Body of pancreas (tissue), 4 donors: Measurements from ENCODE around the gene NOTCH4. TPM values are rescaled to one million over a fixed set of nuclear protein-coding genes. Genes with fewer than 3 reads are reported as not detected.

ENCODE experiments used
- ATAC-seq: fragments of 150-250 bp; one replicate; pipeline ENCODE4 v1.9.1; 2016
- DNase-seq, 4 donors: peaks; one replicate each; pipeline ENCODE4 v3.0.0-alpha.2; 2019
- H3K27ac ChIP-seq, 4 donors: fragments of 200-600 bp; sonication (generic); 1 replicate in 3 of 4; 2 replicates in 1 of 4; pipeline versions ENCODE4 v1.5.1 to v1.6.1; 2016 to 2019; ENCODE audit warnings: mild to moderate bottlenecking in 1 of 4, mixed read lengths in 1 of 4, moderate library complexity in 1 of 4
- H3K27me3 ChIP-seq, 2 donors: fragments of 200-600 bp; sonication (generic); one replicate each; pipeline ENCODE4 v1.6.0; 2016; ENCODE audit warnings: mild to moderate bottlenecking in 1 of 2
- H3K36me3 ChIP-seq, 2 donors: fragments of 200-600 bp; sonication (generic); replicated peaks in 1 of 2; 2 replicates each; pipeline ENCODE4 v1.5.1; 2016; ENCODE audit warnings: low read depth in 2 of 2; ENCODE audit not compliant: insufficient read depth in 1 of 2
- H3K4me1 ChIP-seq: fragments of 200-600 bp; sonication (generic); one replicate; pipeline ENCODE4 v1.6.0; 2016
- H3K4me3 ChIP-seq, 2 donors: fragments of 200-600 bp; sonication (generic); 1 replicate in 1 of 2; 2 replicates in 1 of 2; pipeline ENCODE4 v1.5.1; 2016 to 2019
- H3K9me3 ChIP-seq, 3 donors: fragments of 200-600 bp; sonication (generic); 1 replicate in 2 of 3; 2 replicates in 1 of 3; pipeline ENCODE4 v1.5.1; 2016
- CTCF ChIP-seq, 7 experiments: fragments of 450-650 bp in 4 of 7; fragments of 200-600 bp in 3 of 7; sonication (generic) in 3 of 7; IDR thresholded peaks; one replicate each; pipeline ENCODE4 v1.5.1; 2016 to 2019; ENCODE audit warnings: antibody characterized with exemption in 7 of 7
- POLR2A ChIP-seq, 3 donors: fragments of 450-650 bp; IDR thresholded peaks; one replicate each; pipeline ENCODE4 v1.6.1; 2016; ENCODE audit warnings: antibody characterized with exemption in 3 of 3, mild to moderate bottlenecking in 2 of 3
- WGBS, 2 donors: methylation state at CpG; one replicate each; pipeline ENCODE4 v1.1.5; 2017; 5-methylcytosine and 5-hydroxymethylcytosine counted together
- intact Hi-C: fragments of 100-400 bp; cut with DNase I; formaldehyde crosslinking; loops from one replicate; pipeline ENCODE4 v1.15.1; 2023
- total RNA-seq, 2 donors: library from RNA; depleted of rRNA; stranded (reverse); fragments of >200 nt; gene quantifications; one replicate each; pipeline ENCODE4 v1.1.0, GENCODE V29; 2016

NOTCH4 gene
- total RNA-seq, 2 donors from 2014 or later, result 10.6 to 48.1 TPM

- Histone ChIP-seq H3K4me1 (no peaks in the 10 kb centered on the region), H3K9me3 (no peaks in the 10 kb centered on the region), H3K27ac (no peak overlapping the region), H3K36me3 (no peaks in the 10 kb centered on the region), H3K27me3 (no peaks in the 10 kb centered on the region), H3K4me3 (no peak overlapping the region)
- 45 to 67% methylated on average over 4 of the region's 4 CpGs for WGBS, 2 donors
- TF ChIP-seq POLR2A (IDR thresholded peaks at IDR 0.05) (no peak), CTCF (IDR thresholded peaks at IDR 0.05) (no peak)
- no peak for ATAC-seq
- intact Hi-C loops, result no loop called here
- no peak for DNase-seq
Measured at GRCh38 chr6:32234934-32235333, 11.1 kb upstream of the NOTCH4 start.

- TF ChIP-seq POLR2A (IDR thresholded peaks at IDR 0.05), result no peak
- no peak for TF ChIP-seq CTCF (IDR thresholded peaks at IDR 0.05)
- Histone ChIP-seq H3K4me1 (no peaks in the 10 kb centered on the region), H3K4me3 (no peak overlapping the region), H3K9me3 (no peaks in the 10 kb centered on the region), H3K36me3 (no peaks in the 10 kb centered on the region), H3K27ac (no peak overlapping the region), H3K27me3 (no peaks in the 10 kb centered on the region)
- DNase-seq, result no peak
- ATAC-seq, result no peak
- WGBS, 2 donors, result 84 to 91% methylated on average over 7 of the region's 7 CpGs
- intact Hi-C loops, result no loop called here
Measured at GRCh38 chr6:32226434-32226833, 2.6 kb upstream of the NOTCH4 start.

DNA sequence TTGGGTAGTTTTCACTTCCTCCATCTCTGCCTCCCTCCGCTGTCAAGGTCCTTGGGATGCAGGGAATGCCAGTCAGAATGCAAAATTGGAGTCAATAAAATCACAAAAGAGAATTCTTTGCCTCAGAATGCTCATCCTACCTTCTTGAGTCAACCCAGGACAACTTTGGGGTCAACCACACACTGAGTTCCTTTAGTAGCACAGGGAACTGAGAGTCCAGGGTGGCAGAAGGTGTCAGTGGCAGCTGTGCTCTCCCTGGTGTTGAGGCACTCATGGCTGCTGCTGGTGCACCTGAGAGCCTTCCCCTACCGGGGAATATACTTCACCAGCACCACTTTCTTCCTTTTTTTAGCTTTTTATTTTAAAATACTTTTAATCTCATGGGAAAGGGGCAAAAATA, 829 bp upstream of the NOTCH4 start:
- 59 to 66% methylated on average over 2 of the region's 2 CpGs for WGBS, 2 donors
- H3K27me3 ChIP-seq, result no peaks in the 10 kb centered on the region

GRCh38 chr6:32222333-32223230, 1.3 kb downstream of the NOTCH4 start:
- Histone ChIP-seq H3K27ac (no peak overlapping the region), H3K4me1 (no peaks in the 10 kb centered on the region), H3K27me3 (no peaks in the 10 kb centered on the region), H3K9me3 (no peaks in the 10 kb centered on the region), H3K36me3 (no peaks in the 10 kb centered on the region), H3K4me3 (no peak overlapping the region)
- intact Hi-C loops, result no loop called here
- DNase-seq, result no peak
- 78 to 85% methylated on average over 5 to 8 of the region's 8 CpGs for WGBS, 2 donors
- TF ChIP-seq CTCF (IDR thresholded peaks at IDR 0.05), result no peak
- no peak for TF ChIP-seq POLR2A (IDR thresholded peaks at IDR 0.05)
- no peak for ATAC-seq

More for the DNA sequence above, 829 bp upstream of the NOTCH4 start:
- DNase-seq (no peak), ATAC-seq (no peak)
- Histone ChIP-seq H3K4me1 (no peaks in the 10 kb centered on the region), H3K27ac (no peak overlapping the region), H3K9me3 (no peaks in the 10 kb centered on the region), H3K36me3 (no peaks in the 10 kb centered on the region), H3K4me3 (no peak overlapping the region)
- intact Hi-C loops, result no loop called here
- TF ChIP-seq POLR2A (IDR thresholded peaks at IDR 0.05) (no peak), CTCF (IDR thresholded peaks at IDR 0.05) (no peak)

- no peaks in the 10 kb centered on the region for H3K9me3 ChIP-seq
- H3K27ac ChIP-seq, result no peak overlapping the region
- intact Hi-C loops, result no loop called here
- no peak for ATAC-seq
- WGBS, 2 donors, result 57 to 69% methylated on average over 3 to 4 of the region's 4 CpGs
- H3K4me3 ChIP-seq, result no peak overlapping the region
- no peak for TF ChIP-seq CTCF (IDR thresholded peaks at IDR 0.05)
- no peak for TF ChIP-seq POLR2A (IDR thresholded peaks at IDR 0.05)
- H3K27me3 ChIP-seq, result no peaks in the 10 kb centered on the region
- DNase-seq, result no peak
- H3K4me1 ChIP-seq, result no peaks in the 10 kb centered on the region
- no peaks in the 10 kb centered on the region for H3K36me3 ChIP-seq
Measured at GRCh38 chr6:32220021-32220420, 3.8 kb downstream of the NOTCH4 start.
